ENCODE data around the gene UST. TPM values are rescaled to one million over a fixed set of nuclear protein-coding genes. Genes with fewer than 3 reads are reported as not detected.
A peak's percentile ranks its signal among the peaks of the same experiment; 100 is the strongest.

The UST gene
- 5.8 TPM for polyA plus RNA-seq (ENCODE audit: insufficient read length)

GRCh38 chr6:148746363-148747144, at the start of gene UST:
UST (plus strand) TSS chr6:148747030; CDS start chr6:148747431, 401 bp downstream.
- DNase-seq: peak; percentile 97

- DNase-seq: no peak
Measured at GRCh38 chr6:148697895-148698440, 48.9 kb upstream of the UST start.

- DNase-seq: no peak
Measured at GRCh38 chr6:148698671-148699180, 48.1 kb upstream of the UST start.

GRCh38 chr6:148700047-148700715, 46.6 kb upstream of the UST start:
- DNase-seq: no peak

GRCh38 chr6:148700741-148701311, 46.0 kb upstream of the UST start:
- peak; percentile 49 for DNase-seq

GRCh38 chr6:148701375-148701774, 45.5 kb upstream of the UST start:
- no peak for DNase-seq

GRCh38 chr6:148703900-148704299, 42.9 kb upstream of the UST start:
- DNase-seq: no peak

GRCh38 chr6:148704400-148705246, 42.2 kb upstream of the UST start:
- no peak for DNase-seq

GRCh38 chr6:148708707-148709106, 38.1 kb upstream of the UST start:
- DNase-seq: peak; percentile 65

- no peak for DNase-seq
Measured at GRCh38 chr6:148709577-148709976, 37.3 kb upstream of the UST start.

GRCh38 chr6:148711833-148712654, 34.8 kb upstream of the UST start:
- no peak for DNase-seq

- no peak for DNase-seq
Measured at GRCh38 chr6:148713033-148713738, 33.6 kb upstream of the UST start.

- DNase-seq: peak; percentile 76
Measured at GRCh38 chr6:148713921-148714320, 32.9 kb upstream of the UST start.

GRCh38 chr6:148716811-148717210, 30.0 kb upstream of the UST start:
- DNase-seq: no peak

- peak; percentile 82 for DNase-seq
Measured at GRCh38 chr6:148720406-148720805, 26.4 kb upstream of the UST start.

- DNase-seq: no peak
Measured at GRCh38 chr6:148720897-148721296, 25.9 kb upstream of the UST start.

- DNase-seq: no peak
Measured at GRCh38 chr6:148723484-148723883, 23.3 kb upstream of the UST start.

- no peak for DNase-seq
Measured at GRCh38 chr6:148724428-148724827, 22.4 kb upstream of the UST start.

- no peak for DNase-seq
Measured at GRCh38 chr6:148727104-148727503, 19.7 kb upstream of the UST start.

- DNase-seq: no peak
Measured at GRCh38 chr6:148735989-148736388, 10.8 kb upstream of the UST start.

All from hindlimb muscle (tissue), 1 donor.